GM21515 (cell line): ENCODE data around the gene MAP6.
"Not testable (repeated sequence)": the region's sequence is repeated elsewhere in the genome, so short reads cannot be mapped to it uniquely, and the experiment has no call there.

ENCODE experiments used
- ATAC-seq: cut with Tn5 transposase; IDR thresholded peaks from one replicate; pipeline ENCODE4 v1.9.1; 2021; ENCODE audit not compliant: unreplicated experiment

The MAP6 gene

DNA sequence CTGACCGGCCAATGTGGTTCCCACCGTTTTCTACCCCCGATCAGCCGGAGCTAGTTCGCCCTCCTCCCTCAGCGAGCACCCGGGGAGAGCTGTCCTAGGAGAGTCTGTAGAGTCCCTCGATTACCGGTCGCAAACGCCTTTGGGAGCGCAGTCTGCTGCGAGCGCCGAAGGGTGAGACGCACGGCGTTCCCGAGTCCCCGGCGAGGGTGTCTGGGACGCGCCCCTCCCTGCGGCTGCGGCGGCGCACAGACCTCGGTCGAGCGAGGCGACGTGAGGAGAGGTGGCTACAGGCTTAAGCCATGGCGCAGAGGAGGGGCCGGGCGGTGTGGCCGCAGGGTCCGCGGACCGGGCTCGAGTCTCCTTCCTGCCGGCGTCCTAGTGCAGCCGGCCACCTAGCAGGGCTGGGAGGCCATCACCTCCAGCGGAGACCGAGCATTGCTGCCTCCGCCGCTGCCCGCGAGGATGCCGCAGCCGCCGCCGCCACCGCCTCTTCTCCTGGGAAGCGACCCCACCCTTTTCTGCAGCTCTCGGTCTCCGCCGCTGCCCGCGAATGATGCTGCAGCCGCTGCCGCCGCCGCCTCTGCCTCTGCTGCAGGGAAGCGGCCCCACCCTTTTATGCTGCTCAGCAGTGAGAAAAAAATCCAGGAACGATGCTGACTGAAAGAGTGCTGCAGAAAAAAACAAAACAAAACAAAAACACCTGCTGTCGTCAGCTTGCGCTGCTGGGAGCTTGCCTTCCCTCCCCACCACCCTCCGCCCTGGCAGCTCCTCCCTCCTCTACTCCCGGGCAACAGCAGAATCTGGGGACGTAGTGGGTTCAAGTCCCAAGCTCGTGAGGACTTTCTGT is at the start of gene MAP6:
Gene MAP6, minus strand, starts transcription at position 588 of the 847 bp plus-strand sequence. CDS start 669 bp downstream, outside the sequence.
- ATAC-seq, result no peak

DNA sequence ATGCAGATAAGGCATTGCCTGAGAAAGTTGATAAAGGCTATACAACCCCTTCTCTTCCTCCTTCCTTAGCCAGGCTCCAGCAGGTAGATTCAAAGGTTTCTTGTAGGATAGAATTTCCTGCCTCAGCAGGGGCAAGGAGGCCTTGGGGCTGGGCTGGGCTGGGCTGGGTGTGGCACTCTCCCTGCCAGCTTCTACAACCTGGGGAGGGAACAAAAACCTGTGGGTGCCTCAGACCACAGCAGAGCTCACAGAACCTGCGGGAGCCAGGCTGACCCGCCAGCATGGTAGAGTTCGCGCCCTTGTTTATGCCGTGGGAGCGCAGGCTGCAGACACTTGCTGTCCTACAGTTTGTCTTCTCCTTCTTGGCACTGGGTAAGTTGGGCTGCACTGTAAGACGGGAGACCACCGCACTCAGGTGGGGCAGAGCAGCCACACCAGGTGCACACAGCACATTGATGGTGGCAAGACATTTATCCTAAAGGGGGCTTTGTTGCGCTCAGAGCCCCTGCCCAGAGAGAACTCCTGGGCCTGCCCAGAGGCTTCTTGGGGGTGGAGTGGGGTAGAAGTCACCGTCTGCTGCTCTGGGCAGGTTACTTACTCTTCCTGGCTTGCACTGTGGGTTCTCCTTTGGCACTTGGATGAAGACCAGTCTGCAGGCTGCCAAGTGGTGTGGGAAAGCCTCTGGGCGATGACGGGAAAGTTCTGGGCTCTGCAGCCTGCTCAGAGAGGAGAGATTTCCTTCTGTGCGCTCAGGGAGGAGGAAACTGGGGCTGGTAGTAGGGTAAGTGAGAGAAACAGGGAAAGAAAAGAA is 49.0 kb upstream of the MAP6 start, which contains the start of gene MOGAT2:
Gene MOGAT2, plus strand, starts transcription at position 231 of the 811 bp plus-strand sequence. Its CDS starts 51 bp downstream, at position 282.
- ATAC-seq, result no peak

DNA sequence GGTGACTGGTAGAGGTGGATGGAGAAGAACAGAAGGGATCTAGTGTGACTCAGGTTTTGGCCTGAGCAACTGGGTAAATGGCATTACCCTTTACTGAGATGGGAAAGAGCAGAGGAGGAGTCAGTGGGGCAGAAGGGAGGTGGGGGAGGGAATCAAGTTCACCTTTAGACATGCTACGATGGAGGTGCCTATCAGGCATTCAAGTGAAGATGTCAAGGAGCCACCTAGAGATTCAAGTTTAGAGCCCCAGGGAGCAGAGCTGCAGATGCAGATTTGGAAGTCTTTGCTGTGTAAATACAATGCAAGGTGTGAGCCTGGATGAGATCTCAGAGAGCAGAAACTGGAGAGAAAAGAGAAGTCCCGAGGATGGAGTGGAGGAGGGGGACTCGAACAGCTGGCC is 47.8 kb upstream of the MAP6 start:
- ATAC-seq, result no peak

DNA sequence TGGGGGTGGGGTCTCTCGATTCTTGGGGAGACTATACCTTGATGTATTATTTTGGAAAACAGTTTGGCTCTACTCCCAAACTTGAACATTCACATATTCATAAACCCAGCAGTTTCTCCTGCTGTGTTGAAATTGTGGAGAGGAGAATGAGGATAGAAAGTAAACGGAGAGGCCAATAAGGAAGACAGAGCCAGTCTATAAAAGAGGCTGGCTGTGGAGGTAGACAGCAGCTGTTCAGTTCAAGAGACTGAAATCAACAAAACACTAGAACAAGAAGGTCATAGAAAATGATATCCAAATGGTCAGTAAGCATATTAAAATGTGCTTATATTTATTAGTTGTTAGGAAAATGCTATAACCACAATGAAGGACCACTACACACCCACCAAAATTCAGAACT is 46.9 kb upstream of the MAP6 start:
- ATAC-seq, result no peak

DNA sequence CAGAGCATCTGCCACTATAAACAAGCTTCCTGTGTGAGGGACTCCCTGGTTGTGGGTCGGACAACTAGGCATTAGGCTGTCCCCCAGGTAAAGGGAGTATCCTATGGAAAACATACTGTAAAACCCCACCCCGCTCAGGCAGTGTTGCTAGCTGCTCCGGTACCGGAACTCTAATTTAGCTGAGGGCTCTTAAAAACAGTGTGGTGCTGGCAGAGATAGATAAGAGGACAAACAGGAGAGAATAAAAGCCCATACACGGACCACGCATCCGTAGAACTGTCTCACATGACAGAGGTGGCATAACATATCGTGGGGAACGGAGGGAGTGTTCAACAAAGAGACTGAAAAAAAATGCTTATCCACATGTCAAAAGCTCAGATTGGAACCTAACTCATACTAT is 45.4 kb upstream of the MAP6 start:
- no peak for ATAC-seq

- ATAC-seq, result peak; percentile 55
Measured at GRCh38 chr11:75706260-75706729, 37.5 kb upstream of the MAP6 start.

DNA sequence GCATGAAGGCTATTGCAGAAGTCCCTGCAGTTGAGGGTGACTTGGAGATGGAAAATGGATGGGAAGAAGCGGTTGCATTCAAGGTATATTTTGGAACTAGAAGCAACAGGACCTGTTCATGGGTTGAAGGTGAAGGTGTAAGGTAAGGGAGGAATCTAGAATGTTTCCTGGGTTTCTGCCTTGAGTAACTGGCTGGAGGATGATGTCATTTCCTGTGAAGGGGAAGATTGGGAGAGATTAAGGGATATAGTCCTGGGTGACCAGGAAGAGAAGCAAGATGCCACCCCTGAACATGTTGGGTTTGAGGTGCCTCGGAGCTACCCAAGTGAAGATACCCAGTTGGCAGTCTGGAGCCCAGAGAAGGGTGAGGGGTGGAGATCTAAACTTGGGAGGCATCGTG is 36.7 kb upstream of the MAP6 start:
- ATAC-seq, result no peak

- no peak for ATAC-seq
Measured at GRCh38 chr11:75703695-75704237, 34.9 kb upstream of the MAP6 start.

DNA sequence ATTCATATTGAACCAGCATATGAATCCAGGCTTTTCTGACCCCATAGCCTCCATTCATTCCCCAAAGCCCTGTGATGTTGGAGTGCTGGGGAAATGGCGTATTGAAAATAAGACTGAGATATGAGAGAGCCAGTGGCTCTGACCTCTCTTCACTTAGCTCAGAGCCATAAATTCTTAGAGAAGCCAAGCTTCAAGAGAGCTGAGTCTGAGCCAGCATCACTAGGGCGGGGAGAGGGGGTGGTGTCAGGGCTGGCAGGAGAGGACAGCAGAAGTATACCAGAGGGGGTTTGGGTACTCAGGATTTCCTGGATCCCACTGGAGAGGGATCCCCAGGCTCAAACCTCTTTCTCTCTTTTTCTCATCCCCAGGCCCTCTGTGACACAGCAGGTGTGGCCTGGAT is 32.1 kb upstream of the MAP6 start:
- no peak for ATAC-seq

GRCh38 chr11:75697906-75698581 is 29.2 kb upstream of the MAP6 start:
- ATAC-seq, result no peak

DNA sequence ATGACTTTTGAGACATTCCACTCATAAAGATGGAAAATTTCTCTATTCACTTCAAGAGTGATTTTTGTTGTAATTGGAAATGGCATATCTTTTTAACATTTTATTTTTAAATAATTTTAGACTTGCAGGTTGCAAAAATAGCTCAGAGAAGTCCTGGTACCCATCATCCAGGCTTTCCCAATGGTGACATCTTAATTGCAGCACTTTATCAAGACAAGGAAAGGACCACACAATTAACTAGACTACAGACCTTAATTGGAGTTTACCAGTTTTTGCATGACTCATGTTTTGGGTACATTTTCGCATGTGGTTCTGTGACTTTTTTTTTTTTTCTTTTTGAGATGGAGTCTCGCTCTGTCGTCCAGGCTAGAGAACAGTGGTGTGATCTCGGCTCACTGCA is 23.0 kb upstream of the MAP6 start:
- no peak for ATAC-seq

GRCh38 chr11:75689863-75690609 is 21.2 kb upstream of the MAP6 start:
- ATAC-seq, result peak; percentile 69

DNA sequence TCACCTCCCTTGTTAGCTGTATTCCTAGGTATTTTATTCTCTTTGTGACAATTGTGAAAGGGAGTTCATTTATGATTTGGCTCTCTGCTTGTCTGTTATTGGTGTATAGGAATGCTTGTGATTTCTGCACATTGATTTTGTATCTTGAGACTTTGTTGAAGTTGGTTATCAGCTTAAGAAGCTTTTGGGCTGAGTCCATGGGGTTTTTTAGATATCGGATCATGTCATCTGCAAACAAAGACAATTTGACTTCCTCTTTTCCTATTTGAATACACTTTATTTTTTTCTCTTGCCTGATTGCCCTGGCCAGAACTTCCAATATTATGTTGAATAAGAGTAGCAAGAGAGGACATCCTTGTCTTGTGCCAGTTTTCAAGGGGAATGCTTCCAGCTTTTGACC is 15.0 kb upstream of the MAP6 start:
- not testable (repeated sequence) for ATAC-seq

GRCh38 chr11:75679566-75679965 is 10.7 kb upstream of the MAP6 start:
- ATAC-seq, result no peak

DNA sequence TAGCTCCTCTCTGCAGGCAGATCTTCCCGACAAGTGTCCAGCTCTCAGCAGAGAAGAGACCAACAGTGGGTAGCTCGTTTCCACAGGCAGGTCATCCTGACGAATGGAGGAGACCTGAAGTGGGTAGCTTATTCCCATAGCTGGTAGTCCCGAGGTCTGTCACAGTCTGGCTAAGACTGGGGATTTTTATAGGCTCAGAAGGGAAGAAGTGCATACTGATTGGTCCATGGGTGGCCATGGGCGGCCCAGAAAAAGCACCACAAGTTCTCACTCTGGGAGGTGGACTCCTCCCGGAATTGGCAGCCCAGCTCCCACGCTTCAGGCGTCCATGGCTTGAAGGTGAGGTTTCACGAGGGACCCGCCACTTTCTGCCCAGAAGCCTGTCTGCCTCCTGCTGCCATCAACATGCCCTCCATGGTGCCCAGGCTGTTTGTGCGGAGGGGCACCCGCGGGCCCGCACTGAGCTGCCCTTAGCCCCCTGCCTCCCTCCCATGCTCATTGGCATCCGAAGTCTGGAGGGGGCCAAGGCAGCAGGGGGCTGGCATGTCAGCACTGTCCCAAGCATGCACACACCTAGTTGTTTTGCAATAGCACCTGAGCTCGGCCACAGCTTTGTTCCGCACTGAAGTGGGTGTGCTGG is 9.9 kb upstream of the MAP6 start:
- ATAC-seq, result no peak

DNA sequence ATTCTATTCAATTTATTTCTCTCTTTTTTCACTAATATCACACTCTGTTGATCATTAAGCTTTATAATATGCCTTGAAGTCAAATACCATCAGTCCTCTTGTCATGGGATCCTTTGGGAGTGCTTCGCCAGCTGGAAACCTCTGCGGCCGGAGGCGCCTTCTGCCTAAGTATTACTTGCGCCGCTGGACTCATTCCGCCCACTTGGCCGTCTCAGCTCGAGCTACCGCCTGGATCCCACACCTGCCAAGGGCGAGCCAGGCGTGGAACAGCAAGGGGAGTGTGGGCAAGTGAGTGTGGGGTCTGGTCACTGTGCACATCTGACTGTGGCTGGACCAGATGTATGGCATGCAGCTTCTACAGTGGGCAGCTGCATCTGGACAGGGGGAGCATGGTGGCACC is 9.1 kb upstream of the MAP6 start:
- ATAC-seq, result no peak

DNA sequence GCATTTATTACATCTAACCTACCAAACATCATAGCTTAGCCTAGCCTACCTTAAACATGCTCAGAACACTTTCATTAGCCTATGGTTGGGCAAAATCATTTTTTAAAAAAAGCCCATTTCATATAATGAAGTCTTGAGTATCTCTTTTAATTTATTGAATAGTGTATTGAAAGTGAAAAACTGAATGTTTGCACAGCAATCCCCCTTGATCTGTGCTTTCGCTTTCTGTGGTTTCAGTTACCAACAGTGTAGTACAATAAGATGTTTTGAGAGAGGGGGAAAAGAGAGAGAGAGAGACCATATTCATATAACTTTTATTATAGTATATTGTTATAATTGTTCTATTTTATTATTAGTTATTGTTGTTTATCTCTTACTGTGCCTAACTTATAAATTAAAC is 8.4 kb upstream of the MAP6 start:
- no peak for ATAC-seq

DNA sequence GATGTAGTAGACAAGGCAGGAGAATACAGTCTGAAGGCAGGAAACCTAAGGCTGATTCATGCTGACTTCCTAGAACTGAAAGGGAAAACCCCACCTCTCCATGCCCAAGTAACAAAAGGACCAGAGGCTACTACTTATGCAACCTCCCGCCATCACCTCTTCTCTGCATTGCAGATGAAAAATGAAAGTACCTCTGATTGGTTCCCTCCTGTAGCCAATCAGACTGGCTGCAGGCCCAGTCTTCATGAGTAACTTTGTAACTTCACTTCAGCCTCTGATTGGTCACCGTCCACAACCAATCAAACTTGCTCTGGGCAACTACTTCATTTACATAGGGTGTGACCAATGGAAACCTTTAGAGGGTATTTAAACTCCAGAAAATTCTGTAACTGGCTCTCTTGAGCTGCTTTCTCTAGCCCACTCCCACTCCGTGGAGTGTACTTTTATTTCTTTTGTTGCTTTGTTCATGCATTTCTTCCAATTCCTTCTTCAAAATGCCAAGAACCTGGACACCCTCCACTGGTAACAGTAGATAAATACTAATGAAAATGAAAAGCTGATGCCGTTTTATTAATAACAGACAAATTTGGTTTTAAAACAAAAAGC is 5.2 kb upstream of the MAP6 start:
- ATAC-seq, result no peak

DNA sequence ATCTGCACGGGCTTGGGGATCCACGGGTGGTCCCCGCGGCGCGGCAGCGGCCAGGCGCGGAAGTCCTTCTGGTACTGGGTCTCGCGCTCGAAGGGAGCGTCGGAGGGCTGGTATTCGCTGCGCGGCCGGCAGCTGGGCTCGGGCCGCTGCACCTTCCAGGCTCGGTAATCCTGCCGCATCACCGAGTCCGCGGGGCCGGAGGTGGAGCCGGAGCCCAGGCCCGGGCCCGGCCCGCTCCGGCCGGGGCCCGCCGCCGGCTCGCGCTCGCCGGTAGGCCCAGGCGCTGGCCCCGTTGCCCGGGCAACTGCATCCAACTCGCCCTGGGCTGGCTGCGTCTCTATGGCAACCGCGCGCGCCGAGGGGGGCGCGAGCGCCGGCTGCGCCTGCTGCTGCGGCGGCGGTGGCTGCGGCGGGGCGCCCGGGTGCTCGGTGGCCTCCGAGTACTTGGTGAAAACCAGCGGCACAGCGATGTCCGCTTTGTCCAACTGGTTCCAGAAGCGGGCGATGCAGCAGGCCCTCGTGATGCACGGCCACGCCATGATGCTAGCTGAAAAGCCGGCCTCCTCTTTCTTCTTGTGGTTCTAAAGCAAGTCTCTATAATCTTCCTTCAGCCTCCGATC is 897 bp downstream of the MAP6 start:
- ATAC-seq, result no peak
